Spleen (tissue), 11 donors: ENCODE results near the gene CHRND. TPM values are rescaled to one million over a fixed set of nuclear protein-coding genes. Genes with fewer than 3 reads are reported as not detected.

Experiments
- DNase-seq: peaks from one replicate; pipeline ENCODE4 v3.0.0-alpha.2; 2020
- H3K27ac ChIP-seq, 8 donors: fragments of 200-600 bp; sonication (generic) in 7 of 8; 1 replicate in 4 of 8; 2 replicates in 4 of 8; pipeline versions ENCODE4 v1.5.0 to v1.8.0; 2016 to 2021; ENCODE audit warnings: inconsistent platforms in 4 of 8, mild to moderate bottlenecking in 4 of 8, moderate library complexity in 1 of 8
- H3K27me3 ChIP-seq, 7 donors: fragments of 200-600 bp; sonication (generic) in 6 of 7; replicated peaks in 1 of 7; 1 replicate in 4 of 7; 2 replicates in 3 of 7; pipeline versions ENCODE4 v1.5.0 to v1.8.0; 2016 to 2021; ENCODE audit warnings: inconsistent platforms in 3 of 7, mild to moderate bottlenecking in 1 of 7
- H3K36me3 ChIP-seq, 6 donors: fragments of 200-600 bp; sonication (generic) in 5 of 6; 1 replicate in 4 of 6; 2 replicates in 2 of 6; pipeline versions ENCODE4 v1.5.0 to v1.8.0; 2016 to 2021; ENCODE audit warnings: inconsistent platforms in 2 of 6
- H3K4me1 ChIP-seq, 6 donors: fragments of 200-600 bp; sonication (generic) in 5 of 6; 1 replicate in 3 of 6; 2 replicates in 3 of 6; pipeline versions ENCODE4 v1.5.0 to v1.8.0; 2016 to 2021; ENCODE audit warnings: inconsistent platforms in 3 of 6
- H3K4me3 ChIP-seq, 8 donors: fragments of 200-600 bp; sonication (generic) in 7 of 8; 1 replicate in 4 of 8; 2 replicates in 4 of 8; pipeline versions ENCODE4 v1.5.0 to v1.8.0; 2016 to 2021; ENCODE audit warnings: inconsistent platforms in 4 of 8, mild to moderate bottlenecking in 4 of 8, moderate library complexity in 2 of 8
- H3K9me3 ChIP-seq, 8 donors: fragments of 200-600 bp; sonication (generic) in 7 of 8; 1 replicate in 4 of 8; 2 replicates in 4 of 8; pipeline versions ENCODE4 v1.5.0 to v1.8.0; 2016 to 2021; ENCODE audit warnings: inconsistent platforms in 4 of 8
- POLR2A ChIP-seq, 3 donors: fragments of 450-650 bp; IDR thresholded peaks; one replicate each; pipeline ENCODE4 v1.5.1; 2017; ENCODE audit warnings: antibody characterized with exemption in 3 of 3, mild to moderate bottlenecking in 1 of 3
- POLR2AphosphoS5 ChIP-seq, 3 donors: sonication (generic); formaldehyde crosslinking; IDR thresholded peaks; one replicate each; pipeline ENCODE4 v1.5.1; 2017; ENCODE audit warnings: antibody characterized with exemption in 3 of 3
- WGBS, 5 donors: extraction: QIAGEN DNeasy Blood & Tissue Kit in 3 of 5; methylation state at CpG; one replicate each; pipeline versions ENCODE4 v1.1.5 to v1.1.7; 2013 to 2018; 5-methylcytosine and 5-hydroxymethylcytosine counted together
- intact Hi-C: fragments of 100-400 bp; cut with DNase I; formaldehyde crosslinking; loops from one replicate; pipeline ENCODE4 v1.15.0; 2023; ENCODE audit warnings: low total_unique reads
- polyA plus RNA-seq, 3 donors: library from polyadenylated mRNA; stranded (reverse); fragments of 200-250 nt; gene quantifications; one replicate each; pipeline ENCODE4 v1.2.1, GENCODE V29; 2013
- total RNA-seq, 7 donors: library from RNA; depleted of rRNA in 3 of 7; stranded (reverse); fragments of >200 nt in 3 of 7; fragmentation: NEBNext Ultra II Directional in 4 of 7; extraction: Animal tissue kit (Norgen Biotek cat#: 25700) in 4 of 7; gene quantifications; one replicate each; pipeline versions ENCODE4 v1.1.0 to v1.2.1, GENCODE V29; 2016 to 2021
- TF ChIP-seq, protein P1 (sequence below), 11 experiments: fragments of 200-600 bp in 7 of 11; fragments of 450-650 bp in 4 of 11; sonication (generic) in 4 of 11; IDR thresholded peaks in 8 of 11; conservative IDR thresholded peaks in 3 of 11; 1 replicate in 7 of 11; 2 replicates in 4 of 11; pipeline versions ENCODE4 v1.4.0 to v1.8.0; 2016 to 2021; ENCODE audit warnings: antibody characterized with exemption in 11 of 11, inconsistent platforms in 4 of 11, mild to moderate bottlenecking in 1 of 11
- donor health status: healthy with polysubstance abuse.
- donor health status: DM: no; HTN: no; CAD: no; lungs with moderate emphysema.
- donor health status: DM: no; HTN: no; CAD: no.
- donor health status: Bipolar disorder and iron deficiency.
- donor health status: healthy.
- donor health status: DM: no; HTN: no; CAD: no.
- donor health status: DM: yes; HTN: yes; CAD: no.

CHRND gene
- total and polyA plus RNA-seq, 10 donors, result 0.32 TPM; not detected in 9

DNA sequence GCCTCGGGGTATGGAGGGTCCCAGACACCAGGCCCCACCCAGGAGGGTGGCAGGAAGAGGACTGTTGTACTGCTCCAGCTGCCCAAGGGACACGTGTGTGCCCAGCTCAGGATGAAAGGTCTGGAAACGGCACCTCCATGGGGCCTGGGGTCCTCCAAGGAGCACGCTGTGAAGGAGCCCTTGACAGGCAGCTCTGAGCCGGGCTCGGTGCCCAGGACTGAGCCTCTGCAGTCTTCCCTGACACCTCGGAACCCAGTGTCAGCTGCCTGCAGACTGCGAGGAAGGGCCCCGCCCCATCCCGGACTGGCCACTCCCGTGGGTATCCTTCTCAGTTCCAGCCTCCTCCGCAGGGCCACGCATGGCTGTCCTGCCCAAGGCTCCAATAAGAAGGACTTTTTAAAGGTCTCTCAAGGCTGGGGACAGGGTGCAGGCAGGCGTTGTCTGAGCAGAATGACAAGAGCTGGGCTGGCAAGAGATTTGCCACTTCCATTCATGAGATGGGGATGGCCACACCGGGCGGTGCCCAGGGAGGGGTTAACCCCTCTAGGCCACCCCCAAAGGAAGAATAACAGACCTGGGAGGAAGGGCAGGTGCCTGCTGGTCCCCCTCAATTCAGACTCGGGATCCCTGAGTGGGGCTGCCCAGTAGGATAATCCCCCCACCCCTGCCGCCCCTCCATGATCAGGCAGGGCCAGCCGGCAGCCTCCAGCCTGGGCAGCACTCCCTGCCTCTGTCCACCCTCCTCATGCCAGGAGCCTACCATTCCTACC is 47.2 kb upstream of the CHRND start:
- Histone ChIP-seq H3K4me3 (no peak overlapping the region), H3K9me3 (no peaks in the 10 kb centered on the region), H3K27ac (no peak overlapping the region), H3K4me1 (no peaks in the 10 kb centered on the region), H3K36me3 (no peaks in the 10 kb centered on the region), H3K27me3 (peaks cover 0 to 79% (median 2%) of the 10 kb centered on the region in 7 donors)
- WGBS, 5 donors, result 67 to 82% (median 78%) methylated on average over 12 to 19 of the region's 19 CpGs
- TF ChIP-seq POLR2A (IDR thresholded peaks at IDR 0.05), result no peak
- peak; percentile 70 for DNase-seq
- intact Hi-C loops, result no loop called here

DNA sequence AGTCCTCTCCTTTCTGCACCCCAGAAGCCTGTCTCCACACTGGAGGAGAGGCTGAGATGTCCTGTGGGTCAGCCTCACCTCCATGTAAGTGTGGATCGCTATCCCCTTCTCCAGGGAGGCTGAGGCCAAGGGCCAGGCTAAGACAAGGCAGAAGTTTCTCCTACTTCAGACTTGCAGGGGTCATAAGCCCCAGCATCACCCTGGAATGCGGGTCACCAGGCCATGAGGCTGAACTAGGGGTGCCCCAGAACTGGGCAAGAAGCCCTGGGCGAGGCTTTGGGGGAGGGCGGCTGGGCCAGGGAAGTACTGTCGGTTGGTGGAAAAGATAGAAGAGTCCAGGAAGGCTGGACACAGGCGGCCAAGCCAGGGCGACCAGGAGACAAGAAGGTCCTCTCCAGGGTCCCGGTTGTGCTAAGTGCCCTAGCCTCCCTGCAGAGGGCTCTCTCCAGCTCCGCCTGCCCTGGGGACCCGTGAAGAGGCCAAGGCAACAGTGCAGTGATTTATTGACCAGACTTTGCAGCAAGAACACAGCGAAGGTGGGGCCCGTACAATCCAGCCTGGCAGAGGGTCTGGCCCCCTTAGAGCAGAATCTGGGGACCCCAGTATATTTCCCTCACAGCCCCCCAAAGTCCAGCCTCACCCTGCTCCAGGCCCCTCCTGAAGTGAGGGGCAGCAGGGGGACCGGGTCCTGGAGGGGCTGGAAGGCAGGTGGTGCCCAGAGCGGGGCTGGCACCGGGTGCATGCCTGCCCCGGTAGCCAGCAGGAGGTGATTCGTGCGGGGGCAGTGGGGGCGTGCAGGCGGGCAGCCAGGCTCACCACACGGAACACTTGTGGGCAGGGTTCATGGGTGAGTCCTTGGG is 46.4 kb upstream of the CHRND start:
- Histone ChIP-seq H3K27ac (no peak overlapping the region), H3K9me3 (no peaks in the 10 kb centered on the region), H3K4me3 (no peak overlapping the region), H3K4me1 (no peaks in the 10 kb centered on the region), H3K36me3 (no peaks in the 10 kb centered on the region), H3K27me3 (peaks cover 0 to 79% (median 10%) of the 10 kb centered on the region in 7 donors)
- WGBS, 5 donors, result 74 to 79% (median 76%) methylated on average over 18 to 21 of the region's 21 CpGs
- peak; percentile 69 for DNase-seq
- TF ChIP-seq POLR2A (IDR thresholded peaks at IDR 0.05) (no peak), POLR2AphosphoS5 (IDR thresholded peaks at IDR 0.05) (no peak)
- TF ChIP-seq, protein P1, sequence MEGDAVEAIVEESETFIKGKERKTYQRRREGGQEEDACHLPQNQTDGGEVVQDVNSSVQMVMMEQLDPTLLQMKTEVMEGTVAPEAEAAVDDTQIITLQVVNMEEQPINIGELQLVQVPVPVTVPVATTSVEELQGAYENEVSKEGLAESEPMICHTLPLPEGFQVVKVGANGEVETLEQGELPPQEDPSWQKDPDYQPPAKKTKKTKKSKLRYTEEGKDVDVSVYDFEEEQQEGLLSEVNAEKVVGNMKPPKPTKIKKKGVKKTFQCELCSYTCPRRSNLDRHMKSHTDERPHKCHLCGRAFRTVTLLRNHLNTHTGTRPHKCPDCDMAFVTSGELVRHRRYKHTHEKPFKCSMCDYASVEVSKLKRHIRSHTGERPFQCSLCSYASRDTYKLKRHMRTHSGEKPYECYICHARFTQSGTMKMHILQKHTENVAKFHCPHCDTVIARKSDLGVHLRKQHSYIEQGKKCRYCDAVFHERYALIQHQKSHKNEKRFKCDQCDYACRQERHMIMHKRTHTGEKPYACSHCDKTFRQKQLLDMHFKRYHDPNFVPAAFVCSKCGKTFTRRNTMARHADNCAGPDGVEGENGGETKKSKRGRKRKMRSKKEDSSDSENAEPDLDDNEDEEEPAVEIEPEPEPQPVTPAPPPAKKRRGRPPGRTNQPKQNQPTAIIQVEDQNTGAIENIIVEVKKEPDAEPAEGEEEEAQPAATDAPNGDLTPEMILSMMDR (IDR thresholded peaks at IDR 0.05 in 8 of 11, conservative IDR thresholded peaks at IDR 0.05 in 3 of 11), result no peak
- intact Hi-C loops, result no loop called here

DNA sequence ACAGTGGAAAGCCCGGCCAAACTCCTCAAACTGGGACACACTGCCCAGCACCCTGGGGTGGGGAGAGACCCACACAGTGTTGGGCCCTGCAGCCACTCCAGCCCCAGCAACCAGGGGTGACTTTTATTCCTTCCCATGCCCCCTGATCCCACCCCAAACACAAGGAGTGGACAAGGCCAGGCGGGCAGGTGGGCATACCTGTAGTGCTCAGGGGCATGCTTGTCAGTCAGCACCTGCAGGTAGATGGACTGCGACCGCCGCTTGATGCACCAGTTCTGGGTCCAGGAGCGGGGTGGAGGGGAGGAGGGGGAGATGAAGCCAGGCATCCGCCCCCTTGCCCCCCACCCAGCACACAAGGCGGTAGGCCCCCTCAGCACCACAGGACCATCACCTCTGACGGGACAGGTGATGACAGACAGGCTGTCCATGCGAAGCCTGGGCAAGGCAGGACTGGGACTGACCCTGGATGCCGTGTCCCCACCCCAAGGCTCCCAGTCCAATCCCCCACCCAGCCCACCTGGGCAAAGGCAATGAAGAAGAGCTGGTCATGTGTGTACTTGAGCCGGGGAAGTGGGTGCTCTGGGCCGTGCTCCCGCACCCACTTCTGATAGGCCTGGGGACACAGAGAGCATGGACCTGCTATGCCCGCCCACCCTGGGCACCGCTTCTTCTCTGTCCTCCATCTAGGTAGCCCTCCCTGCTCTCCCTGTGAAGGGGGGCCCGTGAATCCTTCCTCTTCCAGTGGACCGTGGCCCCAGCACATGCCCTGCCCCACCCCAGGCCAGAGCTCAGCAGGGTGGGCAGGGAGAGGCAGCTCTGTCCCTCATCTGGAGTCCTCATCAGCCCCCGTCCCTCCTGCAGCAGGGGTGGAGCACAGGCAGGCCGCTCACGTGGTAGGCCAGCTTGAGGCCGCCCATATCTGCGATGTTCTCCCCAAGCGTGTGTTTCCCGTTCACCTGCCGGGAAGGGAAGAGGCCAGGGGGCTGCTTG is 45.5 kb upstream of the CHRND start:
- Histone ChIP-seq H3K27ac (no peak overlapping the region), H3K36me3 (no peaks in the 10 kb centered on the region), H3K4me1 (peaks cover 0 to 7% (median 3%) of the 10 kb centered on the region in 6 donors), H3K27me3 (peaks cover 0 to 79% (median 19%) of the 10 kb centered on the region in 7 donors), H3K4me3 (no peak overlapping the region), H3K9me3 (no peaks in the 10 kb centered on the region)
- intact Hi-C loops, result no loop called here
- WGBS, 5 donors, result 75 to 85% (median 81%) methylated on average over 15 to 26 of the region's 26 CpGs
- peak; percentile 60 for DNase-seq
- TF ChIP-seq POLR2A (IDR thresholded peaks at IDR 0.05), result no peak
- no peak for TF ChIP-seq POLR2AphosphoS5 (IDR thresholded peaks at IDR 0.05)
- TF ChIP-seq, protein P1 (IDR thresholded peaks at IDR 0.05 in 8 of 11, conservative IDR thresholded peaks at IDR 0.05 in 3 of 11), result no peak
